ENCODE measurements around the gene NCOA7. TPM values are rescaled to one million over a fixed set of nuclear protein-coding genes. Genes with fewer than 3 reads are reported as not detected.

NCOA7 gene
- total and polyA plus RNA-seq, 4 donors: 8.6 to 40.9 (median 17.6) TPM

DNA sequence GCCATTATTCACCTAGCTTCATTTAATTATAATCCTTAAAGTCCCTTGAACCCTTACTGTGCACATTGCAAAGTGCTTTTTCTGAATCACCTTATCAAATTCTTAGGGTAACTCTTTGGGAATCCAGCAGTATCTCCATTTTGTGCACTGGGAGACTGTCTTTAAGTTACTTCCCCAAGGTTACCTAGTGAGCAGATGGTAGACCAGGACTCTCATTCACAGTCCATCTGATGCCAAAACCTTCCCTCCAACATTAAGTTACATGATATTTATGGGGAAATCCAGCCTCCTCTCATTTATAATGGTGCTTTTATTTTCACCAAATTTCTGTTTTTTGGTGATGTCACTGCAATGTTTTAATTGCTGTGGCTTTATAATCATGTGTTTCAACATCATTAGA, 75.7 kb downstream of the NCOA7 start:
- no peaks in the 10 kb centered on the region for H3K9me3 ChIP-seq (ENCODE audit: control insufficient read depth in 4 of 4, low read length in 3 of 4)
- no peak for DNase-seq (ENCODE audit: low spot score)
- TF ChIP-seq JUND (IDR thresholded peaks at IDR 0.05) (no peak), FOXA2 (IDR thresholded peaks at IDR 0.05) (no peak)
- TF ChIP-seq, protein P1, sequence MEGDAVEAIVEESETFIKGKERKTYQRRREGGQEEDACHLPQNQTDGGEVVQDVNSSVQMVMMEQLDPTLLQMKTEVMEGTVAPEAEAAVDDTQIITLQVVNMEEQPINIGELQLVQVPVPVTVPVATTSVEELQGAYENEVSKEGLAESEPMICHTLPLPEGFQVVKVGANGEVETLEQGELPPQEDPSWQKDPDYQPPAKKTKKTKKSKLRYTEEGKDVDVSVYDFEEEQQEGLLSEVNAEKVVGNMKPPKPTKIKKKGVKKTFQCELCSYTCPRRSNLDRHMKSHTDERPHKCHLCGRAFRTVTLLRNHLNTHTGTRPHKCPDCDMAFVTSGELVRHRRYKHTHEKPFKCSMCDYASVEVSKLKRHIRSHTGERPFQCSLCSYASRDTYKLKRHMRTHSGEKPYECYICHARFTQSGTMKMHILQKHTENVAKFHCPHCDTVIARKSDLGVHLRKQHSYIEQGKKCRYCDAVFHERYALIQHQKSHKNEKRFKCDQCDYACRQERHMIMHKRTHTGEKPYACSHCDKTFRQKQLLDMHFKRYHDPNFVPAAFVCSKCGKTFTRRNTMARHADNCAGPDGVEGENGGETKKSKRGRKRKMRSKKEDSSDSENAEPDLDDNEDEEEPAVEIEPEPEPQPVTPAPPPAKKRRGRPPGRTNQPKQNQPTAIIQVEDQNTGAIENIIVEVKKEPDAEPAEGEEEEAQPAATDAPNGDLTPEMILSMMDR (IDR thresholded peaks at IDR 0.05; ENCODE audit: low read depth, low read length, missing input control): no peak
- H3K27ac ChIP-seq (ENCODE audit: low read depth in 1 of 2, low read length in 2 of 2): no peak overlapping the region
- no peak overlapping the region for H3K9ac ChIP-seq (ENCODE audit: low read depth in 1 of 2, low read length in 2 of 2)
- no peak overlapping the region for H3K4me3 ChIP-seq (ENCODE audit: low read depth in 1 of 3, low read length in 3 of 3)
- no peaks in the 10 kb centered on the region for H3K36me3 ChIP-seq (ENCODE audit: control insufficient read depth in 4 of 4, insufficient read depth in 3 of 4, low read depth in 1 of 4, low read length in 3 of 4)
- H3K27me3 ChIP-seq (ENCODE audit: control insufficient read depth in 4 of 4, insufficient read depth in 4 of 4, low read length in 3 of 4): no peaks in the 10 kb centered on the region
- H3K4me1 ChIP-seq (ENCODE audit: control insufficient read depth in 4 of 4, insufficient read depth in 4 of 4, low read length in 3 of 4): no peaks in the 10 kb centered on the region

DNA sequence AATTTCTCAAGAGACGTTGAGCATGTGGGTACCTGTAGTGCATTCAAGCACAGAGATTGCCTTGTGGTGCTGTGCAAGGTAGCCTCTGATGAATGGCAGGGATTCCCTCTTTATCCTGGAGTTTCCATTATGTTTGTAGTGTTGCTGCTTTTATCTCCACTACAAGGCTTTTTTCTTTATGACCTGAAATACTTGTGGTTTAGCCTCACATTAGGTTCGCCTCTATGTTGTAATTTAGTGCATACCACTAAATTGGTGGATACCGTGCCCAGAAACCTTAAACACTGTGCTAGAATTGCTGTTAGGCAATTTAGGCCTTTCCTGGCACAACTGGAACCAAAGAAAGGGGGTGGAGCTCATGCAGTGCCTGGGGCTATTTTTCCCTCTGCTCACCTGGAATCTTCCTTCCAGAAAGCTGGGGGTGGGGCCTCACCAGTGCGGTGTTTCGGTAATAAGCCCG, 76.8 kb downstream of the NCOA7 start:
- TF ChIP-seq FOXA1 (IDR thresholded peaks at IDR 0.05) (no peak), SP1 (IDR thresholded peaks at IDR 0.05) (no peak), RAD21 (IDR thresholded peaks at IDR 0.05) (no peak), HNF4G (IDR thresholded peaks at IDR 0.05) (no peak), FOXA2 (IDR thresholded peaks at IDR 0.05) (no peak), YY1 (IDR thresholded peaks at IDR 0.05) (no peak), NR2F2 (IDR thresholded peaks at IDR 0.05) (no peak), TAF1 (conservative IDR thresholded peaks at IDR 0.05) (no peak)
- TF ChIP-seq, protein P2, sequence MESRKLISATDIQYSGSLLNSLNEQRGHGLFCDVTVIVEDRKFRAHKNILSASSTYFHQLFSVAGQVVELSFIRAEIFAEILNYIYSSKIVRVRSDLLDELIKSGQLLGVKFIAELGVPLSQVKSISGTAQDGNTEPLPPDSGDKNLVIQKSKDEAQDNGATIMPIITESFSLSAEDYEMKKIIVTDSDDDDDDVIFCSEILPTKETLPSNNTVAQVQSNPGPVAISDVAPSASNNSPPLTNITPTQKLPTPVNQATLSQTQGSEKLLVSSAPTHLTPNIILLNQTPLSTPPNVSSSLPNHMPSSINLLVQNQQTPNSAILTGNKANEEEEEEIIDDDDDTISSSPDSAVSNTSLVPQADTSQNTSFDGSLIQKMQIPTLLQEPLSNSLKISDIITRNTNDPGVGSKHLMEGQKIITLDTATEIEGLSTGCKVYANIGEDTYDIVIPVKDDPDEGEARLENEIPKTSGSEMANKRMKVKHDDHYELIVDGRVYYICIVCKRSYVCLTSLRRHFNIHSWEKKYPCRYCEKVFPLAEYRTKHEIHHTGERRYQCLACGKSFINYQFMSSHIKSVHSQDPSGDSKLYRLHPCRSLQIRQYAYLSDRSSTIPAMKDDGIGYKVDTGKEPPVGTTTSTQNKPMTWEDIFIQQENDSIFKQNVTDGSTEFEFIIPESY (IDR thresholded peaks at IDR 0.05): no peak
- TF ChIP-seq, protein P3, sequence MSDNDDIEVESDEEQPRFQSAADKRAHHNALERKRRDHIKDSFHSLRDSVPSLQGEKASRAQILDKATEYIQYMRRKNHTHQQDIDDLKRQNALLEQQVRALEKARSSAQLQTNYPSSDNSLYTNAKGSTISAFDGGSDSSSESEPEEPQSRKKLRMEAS (IDR thresholded peaks at IDR 0.05): no peak
- TF ChIP-seq, protein P1 (IDR thresholded peaks at IDR 0.05; ENCODE audit: low read depth, low read length, missing input control): no peak
- Histone ChIP-seq H3K36me3 (ENCODE audit: control insufficient read depth in 4 of 4, insufficient read depth in 3 of 4, low read depth in 1 of 4, low read length in 3 of 4) (no peaks in the 10 kb centered on the region), H3K27ac (ENCODE audit: low read depth in 1 of 2, low read length in 2 of 2) (no peak overlapping the region), H3K9ac (ENCODE audit: low read depth in 1 of 2, low read length in 2 of 2) (no peak overlapping the region), H3K9me3 (ENCODE audit: control insufficient read depth in 4 of 4, low read length in 3 of 4) (no peaks in the 10 kb centered on the region), H3K27me3 (ENCODE audit: control insufficient read depth in 4 of 4, insufficient read depth in 4 of 4, low read length in 3 of 4) (no peaks in the 10 kb centered on the region), H3K4me1 (ENCODE audit: control insufficient read depth in 4 of 4, insufficient read depth in 4 of 4, low read length in 3 of 4) (no peaks in the 10 kb centered on the region), H3K4me3 (ENCODE audit: low read depth in 1 of 3, low read length in 3 of 3) (no peak overlapping the region)
- WGBS: 89% methylated on average over 6 of the region's 6 CpGs
- no peak for DNase-seq (ENCODE audit: low spot score)

DNA sequence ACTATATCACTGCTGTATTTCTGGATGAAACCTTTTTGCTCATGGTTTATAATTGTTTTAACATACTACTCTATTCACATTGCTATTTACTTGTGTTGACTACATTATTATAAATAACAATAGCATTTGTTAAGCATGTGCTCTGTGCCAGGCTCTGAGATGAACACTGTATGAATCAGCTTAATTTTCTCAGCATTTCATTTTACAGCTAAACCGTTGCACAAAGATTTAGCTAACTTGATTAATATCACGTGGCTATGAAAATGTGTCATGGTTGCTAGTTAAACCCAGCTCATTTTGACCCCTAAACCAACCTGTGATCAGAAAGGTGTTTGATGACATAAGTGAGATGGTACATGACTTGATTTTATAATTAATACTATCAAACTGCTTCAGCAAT, 77.5 kb downstream of the NCOA7 start:
- Histone ChIP-seq H3K9me3 (ENCODE audit: control insufficient read depth in 4 of 4, low read length in 3 of 4) (no peaks in the 10 kb centered on the region), H3K4me3 (ENCODE audit: low read depth in 1 of 3, low read length in 3 of 3) (no peak overlapping the region), H3K27ac (ENCODE audit: low read depth in 1 of 2, low read length in 2 of 2) (no peak overlapping the region), H3K4me1 (ENCODE audit: control insufficient read depth in 4 of 4, insufficient read depth in 4 of 4, low read length in 3 of 4) (no peaks in the 10 kb centered on the region), H3K36me3 (ENCODE audit: control insufficient read depth in 4 of 4, insufficient read depth in 3 of 4, low read depth in 1 of 4, low read length in 3 of 4) (no peaks in the 10 kb centered on the region), H3K27me3 (ENCODE audit: control insufficient read depth in 4 of 4, insufficient read depth in 4 of 4, low read length in 3 of 4) (no peaks in the 10 kb centered on the region), H3K9ac (ENCODE audit: low read depth in 1 of 2, low read length in 2 of 2) (no peak overlapping the region)
- 91% methylated on average over 2 of the region's 2 CpGs for WGBS
- DNase-seq (ENCODE audit: low spot score): no peak
- TF ChIP-seq EGR1 (IDR thresholded peaks at IDR 0.05; ENCODE audit: low read depth in 2 of 2) (no peak), FOXA1 (IDR thresholded peaks at IDR 0.05) (no peak), GABPA (IDR thresholded peaks at IDR 0.05 in 1 of 2, conservative IDR thresholded peaks at IDR 0.05 in 1 of 2) (no peak), JUND (IDR thresholded peaks at IDR 0.05) (no peak), NR2F2 (IDR thresholded peaks at IDR 0.05) (no peak), YY1 (IDR thresholded peaks at IDR 0.05) (no peak), SP1 (IDR thresholded peaks at IDR 0.05) (no peak), HNF4G (IDR thresholded peaks at IDR 0.05) (no peak), HNF4A (conservative IDR thresholded peaks at IDR 0.05) (no peak), FOXA2 (IDR thresholded peaks at IDR 0.05) (no peak)
- TF ChIP-seq, protein P1 (IDR thresholded peaks at IDR 0.05; ENCODE audit: low read depth, low read length, missing input control): no peak
- TF ChIP-seq, protein P2 (IDR thresholded peaks at IDR 0.05): no peak
- TF ChIP-seq, protein P4, sequence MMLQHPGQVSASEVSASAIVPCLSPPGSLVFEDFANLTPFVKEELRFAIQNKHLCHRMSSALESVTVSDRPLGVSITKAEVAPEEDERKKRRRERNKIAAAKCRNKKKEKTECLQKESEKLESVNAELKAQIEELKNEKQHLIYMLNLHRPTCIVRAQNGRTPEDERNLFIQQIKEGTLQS (IDR thresholded peaks at IDR 0.05): no peak

Data from liver (tissue), 9 donors.